ENCODE data around the gene ST8SIA6. TPM values are rescaled to one million over a fixed set of nuclear protein-coding genes. Genes with fewer than 3 reads are reported as not detected.

ST8SIA6 gene
- total RNA-seq, 1 experiment from 2014 or later = not detected

DNA sequence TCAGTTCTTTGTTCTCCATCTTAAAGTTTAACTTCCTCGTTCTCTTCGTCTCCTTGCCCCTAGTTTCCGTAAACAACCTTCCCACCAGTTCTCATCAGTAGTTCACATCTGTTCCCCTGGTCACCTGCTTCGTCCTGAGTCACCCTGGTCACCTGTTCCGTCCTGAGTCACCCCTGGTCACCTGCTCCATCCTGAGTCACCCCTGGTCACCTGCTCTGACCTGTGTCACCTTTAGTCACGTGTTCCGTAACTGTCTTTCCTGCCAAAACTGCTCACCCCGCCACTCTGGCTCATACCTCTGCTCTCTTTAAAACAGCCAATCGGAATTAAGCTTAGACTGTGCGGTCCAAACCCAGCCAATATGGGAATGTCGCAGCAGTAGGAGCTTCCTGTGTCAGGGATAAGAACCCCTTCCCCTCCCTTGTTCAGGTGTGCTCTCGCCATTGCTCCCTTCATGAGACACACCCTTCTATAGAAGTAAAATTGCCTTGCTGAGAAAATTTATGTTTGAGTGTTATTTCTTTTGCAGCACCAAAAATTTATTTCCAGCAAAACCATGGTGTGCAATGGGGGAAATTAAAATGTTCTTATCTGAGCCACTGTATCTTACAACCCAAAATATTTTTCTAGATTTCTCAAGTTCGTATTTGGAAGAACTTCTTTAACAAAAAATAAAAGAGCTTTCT is 114.1 kb downstream of the ST8SIA6 start:
- Histone ChIP-seq H3K9me3 (ENCODE audit: low read depth, low read length, poor library complexity, severe bottlenecking) (peaks cover 5% of the 10 kb centered on the region), H3K4me3 (ENCODE audit: low read depth, low read length, poor library complexity, severe bottlenecking) (no peak overlapping the region), H3K27ac (ENCODE audit: low read depth, low read length, poor library complexity, severe bottlenecking) (no peak overlapping the region), H3K36me3 (ENCODE audit: insufficient read depth, low read length, poor library complexity, severe bottlenecking) (no peaks in the 10 kb centered on the region), H3K27me3 (replicated peaks; ENCODE audit: insufficient read depth, low read depth, low read length, poor library complexity) (no peaks in the 10 kb centered on the region), H3K4me1 (ENCODE audit: insufficient read depth, low read length, poor library complexity, severe bottlenecking) (no peaks in the 10 kb centered on the region)
- intact Hi-C loops (cut with micrococcal nuclease; ENCODE audit: unreplicated experiment) = no loop called here
- DNase-seq (ENCODE audit: low spot score) = no peak
- POLR2A ChIA-PET (ENCODE audit: low non-redundant PET) = no interaction called here
- BruUV-seq (replicated peaks) = no TSS peak
- TF ChIP-seq CTCF (conservative IDR thresholded peaks at IDR 0.05; ENCODE audit: low read depth, low read length) = no peak
- no peak for TF ChIP-seq EZH2 (IDR thresholded peaks at IDR 0.05; ENCODE audit: borderline replicate concordance, low read depth, low read length, poor library complexity, severe bottlenecking)
- CTCF ChIA-PET = no interaction called here

DNA sequence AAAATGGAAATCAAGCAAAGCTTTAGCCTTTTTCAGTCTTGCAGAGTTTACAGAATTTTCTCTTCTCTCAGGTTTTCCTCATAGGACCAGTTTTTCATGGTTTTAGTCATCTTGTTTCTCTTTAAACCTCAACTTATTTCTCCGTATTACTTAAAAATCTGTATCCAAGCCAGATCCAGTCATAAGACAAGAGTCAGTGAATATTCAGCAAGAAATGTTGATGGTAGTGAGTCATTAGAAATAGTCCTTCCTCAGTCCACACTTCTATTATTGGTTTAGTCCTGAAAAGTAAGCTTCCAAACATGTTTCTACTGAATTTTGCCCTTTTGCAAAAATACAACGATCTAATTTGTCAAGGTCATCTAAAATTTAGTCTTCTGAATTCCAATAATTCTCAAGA is 119.3 kb downstream of the ST8SIA6 start:
- TF ChIP-seq CTCF (conservative IDR thresholded peaks at IDR 0.05; ENCODE audit: low read depth, low read length) (no peak), EZH2 (IDR thresholded peaks at IDR 0.05; ENCODE audit: borderline replicate concordance, low read depth, low read length, poor library complexity, severe bottlenecking) (no peak)
- Histone ChIP-seq H3K4me3 (ENCODE audit: low read depth, low read length, poor library complexity, severe bottlenecking) (no peak overlapping the region), H3K4me1 (ENCODE audit: insufficient read depth, low read length, poor library complexity, severe bottlenecking) (no peaks in the 10 kb centered on the region), H3K27me3 (replicated peaks; ENCODE audit: insufficient read depth, low read depth, low read length, poor library complexity) (no peaks in the 10 kb centered on the region), H3K9me3 (ENCODE audit: low read depth, low read length, poor library complexity, severe bottlenecking) (no peaks in the 10 kb centered on the region), H3K36me3 (ENCODE audit: insufficient read depth, low read length, poor library complexity, severe bottlenecking) (no peaks in the 10 kb centered on the region), H3K27ac (ENCODE audit: low read depth, low read length, poor library complexity, severe bottlenecking) (no peak overlapping the region)
- DNase-seq (ENCODE audit: low spot score) = no peak
- CTCF ChIA-PET = no interaction called here
- BruUV-seq (replicated peaks) = no TSS peak
- POLR2A ChIA-PET (ENCODE audit: low non-redundant PET) = no interaction called here
- intact Hi-C loops (cut with micrococcal nuclease; ENCODE audit: unreplicated experiment) = no loop called here

DNA sequence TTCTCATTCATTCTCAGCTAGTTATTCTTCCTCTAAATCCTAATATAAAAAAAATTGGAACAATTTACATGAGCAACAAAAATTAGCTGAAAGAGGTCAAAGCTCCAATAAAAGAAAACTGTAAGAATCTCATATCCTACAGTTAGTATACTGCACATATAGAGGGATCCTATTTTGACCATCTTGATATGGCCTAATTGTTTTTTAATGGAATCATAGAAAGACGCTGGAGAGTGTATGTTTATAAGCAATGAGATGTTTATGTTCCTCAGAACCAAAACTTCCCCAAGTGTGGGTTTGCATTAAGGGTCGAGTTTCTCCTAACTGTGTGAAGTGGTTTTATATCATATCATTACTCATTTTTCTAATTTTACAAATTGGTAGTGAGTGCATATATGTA is 123.9 kb downstream of the ST8SIA6 start:
- Histone ChIP-seq H3K9me3 (ENCODE audit: low read depth, low read length, poor library complexity, severe bottlenecking) (no peaks in the 10 kb centered on the region), H3K27me3 (replicated peaks; ENCODE audit: insufficient read depth, low read depth, low read length, poor library complexity) (no peaks in the 10 kb centered on the region), H3K4me1 (ENCODE audit: insufficient read depth, low read length, poor library complexity, severe bottlenecking) (no peaks in the 10 kb centered on the region), H3K36me3 (ENCODE audit: insufficient read depth, low read length, poor library complexity, severe bottlenecking) (no peaks in the 10 kb centered on the region), H3K27ac (ENCODE audit: low read depth, low read length, poor library complexity, severe bottlenecking) (no peak overlapping the region), H3K4me3 (ENCODE audit: low read depth, low read length, poor library complexity, severe bottlenecking) (no peak overlapping the region)
- BruUV-seq (replicated peaks) = no TSS peak
- intact Hi-C loops (cut with micrococcal nuclease; ENCODE audit: unreplicated experiment) = no loop called here
- POLR2A ChIA-PET (ENCODE audit: low non-redundant PET) = no interaction called here
- TF ChIP-seq EZH2 (IDR thresholded peaks at IDR 0.05; ENCODE audit: borderline replicate concordance, low read depth, low read length, poor library complexity, severe bottlenecking) (no peak), CTCF (conservative IDR thresholded peaks at IDR 0.05; ENCODE audit: low read depth, low read length) (no peak)
- CTCF ChIA-PET = no interaction called here
- no peak for DNase-seq (ENCODE audit: low spot score)

Data from A673 (cell line).